Activated T-cell treated with anti-CD3 and anti-CD28 coated beads, Interleukin-2, amount 50 U/mL, for 1 hour (primary cell): ENCODE measurements around the gene ZNF92.
"Not testable (repeated sequence)": the region's sequence is repeated elsewhere in the genome, so short reads cannot be mapped to it uniquely, and the experiment has no call there.

Experiments used
- DNase-seq: peaks from one replicate; pipeline ENCODE4 v3.0.0-alpha.2; 2020

The ZNF92 gene

GRCh38 chr7:65429642-65430343 lies 56.1 kb downstream of the ZNF92 start:
- DNase-seq = no peak

- no peak for DNase-seq
Observed at GRCh38 chr7:65430344-65431186, 56.9 kb downstream of the ZNF92 start.

- no peak for DNase-seq
Observed at GRCh38 chr7:65434307-65434706, 60.7 kb downstream of the ZNF92 start.

- DNase-seq = no peak
Observed at GRCh38 chr7:65436163-65436562, 62.5 kb downstream of the ZNF92 start.

GRCh38 chr7:65438598-65438997 lies 64.9 kb downstream of the ZNF92 start:
- DNase-seq = no peak

GRCh38 chr7:65441010-65441409 lies 67.4 kb downstream of the ZNF92 start:
- no peak for DNase-seq

- no peak for DNase-seq
Observed at GRCh38 chr7:65444205-65444842, 70.7 kb downstream of the ZNF92 start.

- no peak for DNase-seq
Observed at GRCh38 chr7:65444899-65445823, 71.5 kb downstream of the ZNF92 start.

GRCh38 chr7:65447041-65447440 lies 73.4 kb downstream of the ZNF92 start:
- not testable (repeated sequence) for DNase-seq

- no peak for DNase-seq
Observed at GRCh38 chr7:65448816-65449504, 75.3 kb downstream of the ZNF92 start.

- no peak for DNase-seq
Observed at GRCh38 chr7:65449505-65449852, 75.8 kb downstream of the ZNF92 start.
